MM.1S (cell line): ENCODE results near the gene FLII.

Experiments
- CTCF ChIP-seq: fragments of 300-600 bp; sonication (generic); IDR thresholded peaks from 2 replicates; pipeline ENCODE4 v1.5.1; 2016; ENCODE audit warnings: antibody characterized with exemption, low read length, mixed read lengths
- EZH2 ChIP-seq: fragments of 300-600 bp; sonication (generic); optimal IDR thresholded peaks from 2 replicates; pipeline ENCODE3; 2017; ENCODE audit warnings: low read depth, mild to moderate bottlenecking, antibody characterized with exemption, low read length, mixed read lengths
- EZH2phosphoT487 ChIP-seq: fragments of 300-600 bp; sonication (generic); IDR thresholded peaks from 2 replicates; pipeline ENCODE4 v1.6.1; 2018; ENCODE audit warnings: antibody characterized with exemption, low read length

GRCh38 chr17:18254888-18255649, 3.5 kb downstream of the FLII start:
- TF ChIP-seq CTCF (no peak), EZH2 (no peak), EZH2phosphoT487 (no peak)
